Mammary epithelial cell (primary cell): ENCODE measurements around the gene ATXN7L3B.

Experiments used
- EZH2 ChIP-seq: IDR thresholded peaks from 2 replicates; pipeline ENCODE4 v1.6.1; 2012; ENCODE audit warnings: low read length, inconsistent platforms, borderline replicate concordance
- TF ChIP-seq, protein P1 (sequence below), 2 donors: IDR thresholded peaks in 1 of 2; conservative IDR thresholded peaks in 1 of 2; 2 replicates each; pipeline ENCODE4 v1.5.1; 2011 to 2012; ENCODE audit warnings: inconsistent platforms in 2 of 2, low read length in 2 of 2, mild to moderate bottlenecking in 2 of 2, control low read depth in 1 of 2, low read depth in 1 of 2; ENCODE audit not compliant: insufficient read depth in 1 of 2; ENCODE audit errors: extremely low read depth in 1 of 2

DNA sequence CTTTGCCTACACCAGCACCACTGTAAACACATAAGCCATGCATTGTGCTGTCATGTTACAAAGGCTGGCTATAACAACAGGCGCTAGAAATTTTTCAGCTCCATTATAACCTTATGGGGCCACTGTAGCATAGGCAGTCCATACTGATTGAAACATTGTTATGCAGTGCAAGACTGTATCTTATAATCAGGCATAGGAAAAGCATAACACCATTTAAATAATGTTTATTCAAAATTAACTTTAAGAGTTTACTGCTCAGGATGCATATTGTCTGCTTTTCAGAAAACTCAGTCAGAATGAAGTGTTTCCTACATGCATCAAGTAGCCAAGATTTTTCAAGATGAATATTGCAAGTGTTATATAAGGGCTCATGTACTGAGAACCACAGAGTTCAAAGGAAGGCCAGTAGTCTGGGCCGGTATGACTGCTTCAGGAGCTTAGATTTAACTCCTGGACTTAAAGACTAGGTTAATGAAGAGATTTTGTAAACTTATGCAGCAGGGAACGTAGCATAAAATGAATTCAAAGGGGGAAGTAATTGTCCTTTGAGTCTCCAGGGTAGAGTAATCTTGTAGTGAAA, 46.9 kb downstream of the ATXN7L3B start:
- TF ChIP-seq, protein P1, sequence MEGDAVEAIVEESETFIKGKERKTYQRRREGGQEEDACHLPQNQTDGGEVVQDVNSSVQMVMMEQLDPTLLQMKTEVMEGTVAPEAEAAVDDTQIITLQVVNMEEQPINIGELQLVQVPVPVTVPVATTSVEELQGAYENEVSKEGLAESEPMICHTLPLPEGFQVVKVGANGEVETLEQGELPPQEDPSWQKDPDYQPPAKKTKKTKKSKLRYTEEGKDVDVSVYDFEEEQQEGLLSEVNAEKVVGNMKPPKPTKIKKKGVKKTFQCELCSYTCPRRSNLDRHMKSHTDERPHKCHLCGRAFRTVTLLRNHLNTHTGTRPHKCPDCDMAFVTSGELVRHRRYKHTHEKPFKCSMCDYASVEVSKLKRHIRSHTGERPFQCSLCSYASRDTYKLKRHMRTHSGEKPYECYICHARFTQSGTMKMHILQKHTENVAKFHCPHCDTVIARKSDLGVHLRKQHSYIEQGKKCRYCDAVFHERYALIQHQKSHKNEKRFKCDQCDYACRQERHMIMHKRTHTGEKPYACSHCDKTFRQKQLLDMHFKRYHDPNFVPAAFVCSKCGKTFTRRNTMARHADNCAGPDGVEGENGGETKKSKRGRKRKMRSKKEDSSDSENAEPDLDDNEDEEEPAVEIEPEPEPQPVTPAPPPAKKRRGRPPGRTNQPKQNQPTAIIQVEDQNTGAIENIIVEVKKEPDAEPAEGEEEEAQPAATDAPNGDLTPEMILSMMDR (conservative IDR thresholded peaks at IDR 0.05 in 1 of 2, IDR thresholded peaks at IDR 0.05 in 1 of 2; ENCODE audit: extremely low read depth in 1 of 2, insufficient read depth in 1 of 2, low read depth in 1 of 2, low read length in 2 of 2) = no peak
- no peak for TF ChIP-seq EZH2
